Neural crest cell (in vitro differentiated cells): ENCODE results near the gene PLXNB3. TPM values are rescaled to one million over a fixed set of nuclear protein-coding genes. Genes with fewer than 3 reads are reported as not detected.

Experiments used
- DNase-seq: peaks from one replicate; pipeline ENCODE4 v3.0.0; 2021; ENCODE audit warnings: low read depth, mixed read lengths, low spot score
- H3K27ac Mint-ChIP-seq: one replicate; pipeline ENCODE4 v1.8.0; 2021; ENCODE audit warnings: mild to moderate bottlenecking, mixed read lengths; ENCODE audit not compliant: unreplicated experiment
- H3K27me3 Mint-ChIP-seq: 2 replicates; pipeline ENCODE4 v1.8.0; 2021; ENCODE audit warnings: low read depth, mild to moderate bottlenecking, mixed read lengths
- H3K36me3 Mint-ChIP-seq: 2 replicates; pipeline ENCODE4 v1.8.0; 2021; ENCODE audit warnings: low read depth, mild to moderate bottlenecking, mixed read lengths
- H3K4me1 Mint-ChIP-seq: 2 replicates; pipeline ENCODE4 v1.8.0; 2021; ENCODE audit warnings: mixed read lengths
- H3K4me3 Mint-ChIP-seq: one replicate; pipeline ENCODE4 v1.8.0; 2021; ENCODE audit warnings: mild to moderate bottlenecking, mixed read lengths
- H3K9me3 Mint-ChIP-seq: 2 replicates; pipeline ENCODE4 v1.8.0; 2021; ENCODE audit warnings: mixed read lengths
- CTCF ChIP-seq: fragments of 200-600 bp; sonication (generic); conservative IDR thresholded peaks from 2 replicates; pipeline ENCODE4 v1.5.0; 2021; ENCODE audit warnings: antibody characterized with exemption, mild to moderate bottlenecking
- total RNA-seq: library from RNA; stranded (reverse); gene quantifications from 2 replicates; pipeline ENCODE4 v1.2.1, GENCODE V29; 2021

PLXNB3 gene
- total RNA-seq, 1 donor from 2014 or later = 15.7 TPM

- no peak for TF ChIP-seq CTCF
These were observed 3.0 kb downstream of the PLXNB3 start for GRCh38 chrX:153766871-153767673.

GRCh38 chrX:153767674-153768055 is 3.6 kb downstream of the PLXNB3 start:
- Mint-ChIP-seq H3K27me3 (no peaks in the 10 kb centered on the region), H3K9me3 (no peaks in the 10 kb centered on the region), H3K4me1 (peaks cover 12% of the 10 kb centered on the region), H3K36me3 (no peaks in the 10 kb centered on the region), H3K4me3 (no peak overlapping the region), H3K27ac (no peak overlapping the region)
- TF ChIP-seq CTCF = no peak
- no peak for DNase-seq

More at GRCh38 chrX:153766871-153767673, 3.0 kb downstream of the PLXNB3 start:
- Mint-ChIP-seq H3K36me3 (no peaks in the 10 kb centered on the region), H3K4me3 (peak overlapping the region; percentile 76), H3K9me3 (no peaks in the 10 kb centered on the region), H3K27me3 (no peaks in the 10 kb centered on the region), H3K4me1 (peaks cover 12% of the 10 kb centered on the region), H3K27ac (peak overlapping the region; percentile 90)
- DNase-seq = no peak

GRCh38 chrX:153768311-153769157 is 4.5 kb downstream of the PLXNB3 start:
- H3K36me3 Mint-ChIP-seq = no peaks in the 10 kb centered on the region
- TF ChIP-seq CTCF = no peak
- no peak for DNase-seq
- no peak overlapping the region for H3K27ac Mint-ChIP-seq
- no peak overlapping the region for H3K4me3 Mint-ChIP-seq
- no peaks in the 10 kb centered on the region for H3K27me3 Mint-ChIP-seq
- peaks cover 12% of the 10 kb centered on the region for H3K4me1 Mint-ChIP-seq
- H3K9me3 Mint-ChIP-seq = no peaks in the 10 kb centered on the region

GRCh38 chrX:153769158-153769864 is 5.3 kb downstream of the PLXNB3 start:
- Mint-ChIP-seq H3K9me3 (no peaks in the 10 kb centered on the region), H3K27ac (no peak overlapping the region), H3K4me1 (peaks cover 8% of the 10 kb centered on the region), H3K4me3 (no peak overlapping the region), H3K27me3 (no peaks in the 10 kb centered on the region), H3K36me3 (no peaks in the 10 kb centered on the region)
- TF ChIP-seq CTCF = no peak
- no peak for DNase-seq

GRCh38 chrX:153769865-153770600 is 6.0 kb downstream of the PLXNB3 start:
- no peak for TF ChIP-seq CTCF
- H3K27me3 Mint-ChIP-seq = no peaks in the 10 kb centered on the region
- H3K27ac Mint-ChIP-seq = no peak overlapping the region
- H3K4me3 Mint-ChIP-seq = no peak overlapping the region
- DNase-seq = no peak
- H3K4me1 Mint-ChIP-seq = peaks cover 8% of the 10 kb centered on the region
- H3K36me3 Mint-ChIP-seq = no peaks in the 10 kb centered on the region
- no peaks in the 10 kb centered on the region for H3K9me3 Mint-ChIP-seq
